HCT116 (cell line): ENCODE data around the gene H6PD. TPM values are rescaled to one million over a fixed set of nuclear protein-coding genes. Genes with fewer than 3 reads are reported as not detected.

Source experiments
- ATAC-seq: fragments of 200-7000 bp; cut with Tn5 transposase; 2 replicates; pipeline ENCODE4 v1.9.1; 2020; ENCODE audit warnings: mild to moderate bottlenecking, moderate library complexity
- BruUV-seq: library from RNA; stranded (reverse); fragments of 400-500 nt; replicated peaks from 2 replicates; lab custom pipeline; 2021; lab: Mats Ljungman, UMichigan
- CTCF ChIA-PET: fragments of 300-600 bp; sonication (Branson Sonifier 250); formaldehyde crosslinking; loops from one replicate; lab custom pipeline; 2021; ENCODE audit warnings: antibody characterized with exemption; lab: Charles Lee
- POLR2A ChIA-PET: fragments of 300-600, 350-600 bp; sonication (Branson Sonifier 250); formaldehyde crosslinking; loops from one replicate; lab custom pipeline; 2021; ENCODE audit warnings: antibody characterized with exemption; lab: Charles Lee
- RAD21 ChIA-PET, 2 experiments: fragments of 300-600 bp; sonication (Branson Sonifier 250); formaldehyde crosslinking; loops; one replicate each; lab custom pipeline; 2023; ENCODE audit warnings: low total read pairs in 2 of 2; ENCODE audit not compliant: uncharacterized antibody in 2 of 2, unreplicated experiment in 2 of 2, low non-redundant PET in 1 of 2; lab: Charles Lee
- DNase-seq: peaks from one replicate; pipeline ENCODE4 v3.0.0-alpha.2; 2010; ENCODE audit warnings: low read depth, low spot score
- H2AFZ ChIP-seq: fragments of 200-600 bp; shearing (Covaris generic), sonication (generic); 2 replicates; pipeline ENCODE4 v1.6.1; 2017; ENCODE audit warnings: low read depth, mixed run types, mixed read lengths, antibody characterized with exemption, low read length; ENCODE audit not compliant: poor library complexity, severe bottlenecking
- H3K27ac ChIP-seq: 2 replicates; pipeline ENCODE4 v1.5.1; 2012; ENCODE audit warnings: low read depth, low read length
- H3K27me3 ChIP-seq: fragments of 200-600 bp; sonication (generic); 2 replicates; pipeline ENCODE4 v1.6.1; 2016; ENCODE audit warnings: mixed run types, low read length, mixed read lengths; ENCODE audit not compliant: insufficient read depth
- H3K36me3 ChIP-seq, 2 experiments: fragments of 200-500 bp in 1 of 2; fragments of 200-600 bp in 1 of 2; sonication (Bioruptor generic) in 1 of 2; sonication (generic) in 1 of 2; 2 replicates each; pipeline versions ENCODE4 v1.5.1 to v1.6.1; 2014 to 2016; ENCODE audit warnings: low read length in 2 of 2, inconsistent platforms in 1 of 2, mixed read lengths in 1 of 2, mixed run types in 1 of 2; ENCODE audit not compliant: insufficient read depth in 2 of 2, control insufficient read depth in 1 of 2
- H3K4me1 ChIP-seq, 2 experiments: fragments of 200-600 bp in 1 of 2; sonication (generic) in 1 of 2; 2 replicates each; pipeline versions ENCODE4 v1.5.1 to v1.6.1; 2012 to 2017; ENCODE audit warnings: low read length in 2 of 2, inconsistent platforms in 1 of 2, mild to moderate bottlenecking in 1 of 2, mixed read lengths in 1 of 2, mixed run types in 1 of 2, moderate library complexity in 1 of 2; ENCODE audit not compliant: insufficient read depth in 2 of 2, control insufficient read depth in 1 of 2
- H3K4me2 ChIP-seq: fragments of 200-600 bp; sonication (generic); 2 replicates; pipeline ENCODE4 v1.6.1; 2017; ENCODE audit warnings: mixed run types, low read length, mixed read lengths
- H3K4me3 ChIP-seq, 2 experiments: fragments of 200-600 bp in 1 of 2; sonication (generic) in 1 of 2; replicated peaks in 1 of 2; 2 replicates each; pipeline ENCODE4 v1.5.1; 2011 to 2016; ENCODE audit warnings: low read length in 2 of 2, control low read depth in 1 of 2, low read depth in 1 of 2, mild to moderate bottlenecking in 1 of 2, mixed read lengths in 1 of 2, mixed run types in 1 of 2
- H3K79me2 ChIP-seq: fragments of 200-600 bp; sonication (generic); 2 replicates; pipeline ENCODE4 v1.6.1; 2017; ENCODE audit warnings: mild to moderate bottlenecking, mixed run types, low read length, moderate library complexity, mixed read lengths; ENCODE audit not compliant: insufficient read depth
- H3K9ac ChIP-seq: fragments of 200-600 bp; sonication (generic); 2 replicates; pipeline ENCODE4 v1.6.1; 2016; ENCODE audit warnings: low read length, mixed read lengths
- H3K9me2 ChIP-seq: fragments of 200-600 bp; sonication (generic), shearing (Covaris generic); 2 replicates; pipeline ENCODE4 v1.6.1; 2017; ENCODE audit warnings: mixed run types, mild to moderate bottlenecking, moderate library complexity; ENCODE audit not compliant: insufficient read depth
- H3K9me3 ChIP-seq, 2 experiments: fragments of 200-500 bp in 1 of 2; fragments of 200-600 bp in 1 of 2; sonication (Bioruptor generic) in 1 of 2; sonication (generic) in 1 of 2; 2 replicates each; pipeline ENCODE4 v1.6.1; 2014 to 2017; ENCODE audit warnings: low read length in 2 of 2, mixed read lengths in 2 of 2, inconsistent platforms in 1 of 2, low read depth in 1 of 2, mild to moderate bottlenecking in 1 of 2, mixed run types in 1 of 2, moderate library complexity in 1 of 2; ENCODE audit not compliant: control insufficient read depth in 1 of 2, insufficient read depth in 1 of 2
- H4K20me1 ChIP-seq: fragments of 200-600 bp; sonication (generic), shearing (Covaris generic); 2 replicates; pipeline ENCODE4 v1.6.1; 2017; ENCODE audit warnings: mixed run types, mild to moderate bottlenecking, moderate library complexity; ENCODE audit not compliant: insufficient read depth
- EZH2phosphoT487 ChIP-seq: fragments of 200-600 bp; IDR thresholded peaks from 2 replicates; pipeline ENCODE4 v1.6.1; 2018; ENCODE audit warnings: antibody characterized with exemption, borderline replicate concordance
- POLR2A ChIP-seq: IDR thresholded peaks from 2 replicates; pipeline ENCODE4 v1.7.0; 2011; ENCODE audit warnings: borderline replicate concordance; ENCODE audit not compliant: insufficient read depth, insufficient read length; ENCODE audit errors: extremely low read depth
- POLR2AphosphoS5 ChIP-seq: IDR thresholded peaks from 2 replicates; pipeline ENCODE4 v1.6.1; 2011; ENCODE audit warnings: mild to moderate bottlenecking, low read depth, low read length, moderate library complexity
- SP1 ChIP-seq: IDR thresholded peaks from 2 replicates; pipeline ENCODE4 v1.6.1; 2012; ENCODE audit warnings: low read depth
- ZFX ChIP-seq: fragments of 450-650 bp; IDR thresholded peaks from 2 replicates; pipeline ENCODE4 v1.6.1; 2017
- intact Hi-C: fragments of 100-400 bp; cut with micrococcal nuclease; formaldehyde crosslinking; loops from 2 replicates; pipeline ENCODE4 v1.10.0; 2022
- total RNA-seq: library from RNA; stranded (reverse); gene quantifications from one replicate; pipeline ENCODE4 v1.2.1, GENCODE V29; 2021; ENCODE audit not compliant: unreplicated experiment

H6PD gene
- total RNA-seq, 1 experiment from 2014 or later, result 16.2 TPM

- peak within 1 kb of the TSS; percentile 97 for H3K4me2 ChIP-seq
- intact Hi-C loops, result no loop called here
- no peaks in the 10 kb centered on the region for H3K27me3 ChIP-seq
- peaks cover 19 to 30% of the 10 kb centered on the region in 2 experiments for H3K4me1 ChIP-seq
- POLR2A ChIA-PET, result interaction anchor here (0.9 kb wide), 1 partner anchor 12 kb away, joined by 3 read pairs; no protein-coding TSS in a partner anchor
- peak within 1 kb of the TSS; percentile 76 for H3K9ac ChIP-seq
- DNase-seq, result no peak
- no peaks in the 10 kb centered on the region for H3K9me2 ChIP-seq
- BruUV-seq, result no TSS peak
- peak; percentile 64 for ATAC-seq
- no peaks in the 10 kb centered on the region for H4K20me1 ChIP-seq
- peak within 1 kb of the TSS; percentile 51 for H3K27ac ChIP-seq
- TF ChIP-seq EZH2phosphoT487 (no peak), POLR2AphosphoS5 (peak; percentile 96), POLR2A (peak; percentile 73)
- H3K36me3 ChIP-seq, result 0 out of 4 replicates have a peak, but pooled peaks cover 0 to 3% of the 10 kb centered on the region in 2 experiments
- peak within 1 kb of the TSS; percentile 75 to 92 for H3K4me3 ChIP-seq
- H3K9me3 ChIP-seq, result peaks cover 3 to 7% of the 10 kb centered on the region in 2 experiments; a peak in 2 of 4 replicates
- H3K79me2 ChIP-seq, result peaks cover 43% of the 10 kb centered on the region
- no peak within 1 kb of the TSS for H2AFZ ChIP-seq
- CTCF ChIA-PET, result interaction anchor here (0.6 to 1.3 kb wide), 4 partner anchors 26 to 198 kb away, joined by 3 to 4 read pairs (median 4); partner anchors contain the start of gene H6PD
- RAD21 ChIA-PET, result interaction anchor here in 1 of 2 experiments (1.1 kb wide), 1 partner anchor 163 kb away, joined by 4 read pairs; no protein-coding TSS in a partner anchor
These were observed 58.0 kb downstream of the H6PD start, which contains the start of gene SPSB1 for GRCh38 chr1:9292361-9293240. Gene SPSB1, plus strand, starts transcription at chr1:9292894. Its CDS starts 62,998 bp downstream, at chr1:9355892.

- intact Hi-C loops, result no loop called here
These were observed 58.6 kb downstream of the H6PD start for GRCh38 chr1:9293241-9293532.

More at GRCh38 chr1:9293241-9293532, 58.6 kb downstream of the H6PD start:
- Histone ChIP-seq H3K4me1 (peaks cover 19 to 34% of the 10 kb centered on the region in 2 experiments), H4K20me1 (no peaks in the 10 kb centered on the region), H3K9me3 (peaks cover 0 to 4% of the 10 kb centered on the region in 2 experiments; a peak in 1 of 4 replicates), H3K4me3 (peak overlapping the region; percentile 75 to 92), H3K27ac (peak overlapping the region; percentile 51; the same call in 1 of the 2 replicates), H3K36me3 (0 out of 4 replicates have a peak, but pooled peaks cover 0 to 3% of the 10 kb centered on the region in 2 experiments), H2AFZ (no peak overlapping the region), H3K4me2 (peak overlapping the region; percentile 97), H3K9me2 (no peaks in the 10 kb centered on the region), H3K79me2 (peaks cover 49% of the 10 kb centered on the region), H3K27me3 (no peaks in the 10 kb centered on the region), H3K9ac (peak overlapping the region; percentile 76)
- POLR2A ChIA-PET, result no interaction called here
- ATAC-seq, result no peak; the same call in 1 of the 2 replicates
- no TSS peak for BruUV-seq
- RAD21 ChIA-PET, result no interaction called here
- DNase-seq, result no peak
- no peak for TF ChIP-seq SP1
- peak; percentile 38 for TF ChIP-seq ZFX
- CTCF ChIA-PET, result no interaction called here
